ENCODE results near the gene RRP1B. TPM values are rescaled to one million over a fixed set of nuclear protein-coding genes. Genes with fewer than 3 reads are reported as not detected.
"Not testable (repeated sequence)": the region's sequence is repeated elsewhere in the genome, so short reads cannot be mapped to it uniquely, and the experiment has no call there.

RRP1B gene
- total and polyA plus RNA-seq, 2 experiments from 2014 or later, result 18.6 to 19.2 TPM

GRCh38 chr21:43696214-43696613 is 36.9 kb downstream of the RRP1B start:
- no peak overlapping the region for H3K27ac ChIP-seq
- H3K4me1 ChIP-seq (ENCODE audit: insufficient read depth), result no peaks in the 10 kb centered on the region
- TF ChIP-seq EZH2phosphoT487 (IDR thresholded peaks at IDR 0.05; ENCODE audit: low read depth, severe bottlenecking, unreplicated experiment) (no peak), CTCF (IDR thresholded peaks at IDR 0.05; ENCODE audit: poor library complexity) (no peak), EZH2 (IDR thresholded peaks at IDR 0.05; ENCODE audit: borderline replicate concordance) (no peak)
- no peaks in the 10 kb centered on the region for H3K79me2 ChIP-seq
- H3K4me2 ChIP-seq, result no peak overlapping the region
- no peak for DNase-seq (ENCODE audit: low spot score)
- no peaks in the 10 kb centered on the region for H4K20me1 ChIP-seq (ENCODE audit: insufficient read depth, poor library complexity, severe bottlenecking)
- H3K9me3 ChIP-seq (ENCODE audit: low read depth), result no peaks in the 10 kb centered on the region
- WGBS (ENCODE audit: low lambda C conversion rate, missing lambda C conversion rate), result 97% methylated on average over 16 of the region's 17 CpGs
- no peaks in the 10 kb centered on the region for H3K9me2 ChIP-seq (replicated peaks; ENCODE audit: insufficient read depth)
- no peak overlapping the region for H3K4me3 ChIP-seq
- H3K36me3 ChIP-seq (replicated peaks; ENCODE audit: insufficient read depth, low read depth), result no peaks in the 10 kb centered on the region
- H2AFZ ChIP-seq, result no peak overlapping the region
- H3K27me3 ChIP-seq, result no peaks in the 10 kb centered on the region

- TF ChIP-seq EZH2phosphoT487 (IDR thresholded peaks at IDR 0.05; ENCODE audit: low read depth, severe bottlenecking, unreplicated experiment), result no peak
- no peak for TF ChIP-seq EZH2 (IDR thresholded peaks at IDR 0.05; ENCODE audit: borderline replicate concordance)
- TF ChIP-seq CTCF (IDR thresholded peaks at IDR 0.05; ENCODE audit: poor library complexity), result no peak
- WGBS (ENCODE audit: low lambda C conversion rate, missing lambda C conversion rate), result 82% methylated on average over 11 of the region's 11 CpGs
- Histone ChIP-seq H3K9me3 (ENCODE audit: low read depth) (no peaks in the 10 kb centered on the region), H3K4me1 (ENCODE audit: insufficient read depth) (peaks cover 6% of the 10 kb centered on the region), H4K20me1 (ENCODE audit: insufficient read depth, poor library complexity, severe bottlenecking) (no peaks in the 10 kb centered on the region), H3K36me3 (replicated peaks; ENCODE audit: insufficient read depth, low read depth) (no peaks in the 10 kb centered on the region), H3K4me3 (no peak overlapping the region), H3K9me2 (replicated peaks; ENCODE audit: insufficient read depth) (no peaks in the 10 kb centered on the region), H2AFZ (no peak overlapping the region), H3K27me3 (no peaks in the 10 kb centered on the region), H3K27ac (peak overlapping the region; percentile 85), H3K4me2 (no peak overlapping the region), H3K79me2 (no peaks in the 10 kb centered on the region)
- no peak for DNase-seq (ENCODE audit: low spot score)
These were observed 38.6 kb downstream of the RRP1B start for GRCh38 chr21:43697758-43698643.

- not testable (repeated sequence) for H4K20me1 ChIP-seq (ENCODE audit: insufficient read depth, poor library complexity, severe bottlenecking); H3K9me3 ChIP-seq (ENCODE audit: low read depth); H3K9me2 ChIP-seq (replicated peaks; ENCODE audit: insufficient read depth); H3K79me2 ChIP-seq; H3K36me3 ChIP-seq (replicated peaks; ENCODE audit: insufficient read depth, low read depth); H2AFZ ChIP-seq; DNase-seq (ENCODE audit: low spot score); H3K4me2 ChIP-seq; H3K4me3 ChIP-seq; H3K27me3 ChIP-seq
- Histone ChIP-seq H3K4me1 (ENCODE audit: insufficient read depth) (peaks cover 14% of the 10 kb centered on the region), H3K27ac (peak overlapping the region; percentile 85)
- WGBS (ENCODE audit: low lambda C conversion rate, missing lambda C conversion rate), result 96% methylated on average over 5 of the region's 5 CpGs
These were observed 40.1 kb downstream of the RRP1B start for GRCh38 chr21:43699492-43699777.

GRCh38 chr21:43699933-43700599 is 40.7 kb downstream of the RRP1B start:
- Histone ChIP-seq H3K4me2 (no peak overlapping the region), H3K27ac (no peak overlapping the region), H2AFZ (no peak overlapping the region), H3K4me1 (ENCODE audit: insufficient read depth) (peaks cover 14% of the 10 kb centered on the region), H3K4me3 (no peak overlapping the region), H3K79me2 (no peaks in the 10 kb centered on the region), H3K27me3 (no peaks in the 10 kb centered on the region), H3K9me3 (ENCODE audit: low read depth) (no peaks in the 10 kb centered on the region), H4K20me1 (ENCODE audit: insufficient read depth, poor library complexity, severe bottlenecking) (no peaks in the 10 kb centered on the region), H3K36me3 (replicated peaks; ENCODE audit: insufficient read depth, low read depth) (no peaks in the 10 kb centered on the region), H3K9me2 (replicated peaks; ENCODE audit: insufficient read depth) (no peaks in the 10 kb centered on the region)
- DNase-seq (ENCODE audit: low spot score), result no peak
- 92% methylated on average over 13 of the region's 13 CpGs for WGBS (ENCODE audit: low lambda C conversion rate, missing lambda C conversion rate)
- TF ChIP-seq EZH2phosphoT487 (IDR thresholded peaks at IDR 0.05; ENCODE audit: low read depth, severe bottlenecking, unreplicated experiment), result no peak
- TF ChIP-seq CTCF (IDR thresholded peaks at IDR 0.05; ENCODE audit: poor library complexity), result no peak
- no peak for TF ChIP-seq EZH2 (IDR thresholded peaks at IDR 0.05; ENCODE audit: borderline replicate concordance)
